Epithelial cell of esophagus (primary cell): ENCODE results near the gene UFD1.

Experiments used
- DNase-seq: peaks from one replicate; pipeline ENCODE4 v3.0.0; 2010; ENCODE audit warnings: low read depth
- H3K4me3 ChIP-seq: 2 replicates; pipeline ENCODE4 v1.5.1; 2011; ENCODE audit warnings: mild to moderate bottlenecking, low read length, control low read depth
- CTCF ChIP-seq: IDR thresholded peaks from 2 replicates; pipeline ENCODE4 v1.5.1; 2011; ENCODE audit warnings: low read depth, mild to moderate bottlenecking, low read length, control low read depth, inconsistent platforms; ENCODE audit not compliant: insufficient read depth; ENCODE audit errors: missing control alignments

Gene UFD1

GRCh38 chr22:19492504-19493174, 13.6 kb upstream of the UFD1 start:
- DNase-seq, result no peak
- H3K4me3 ChIP-seq, result no peak overlapping the region
- TF ChIP-seq CTCF, result no peak

DNA sequence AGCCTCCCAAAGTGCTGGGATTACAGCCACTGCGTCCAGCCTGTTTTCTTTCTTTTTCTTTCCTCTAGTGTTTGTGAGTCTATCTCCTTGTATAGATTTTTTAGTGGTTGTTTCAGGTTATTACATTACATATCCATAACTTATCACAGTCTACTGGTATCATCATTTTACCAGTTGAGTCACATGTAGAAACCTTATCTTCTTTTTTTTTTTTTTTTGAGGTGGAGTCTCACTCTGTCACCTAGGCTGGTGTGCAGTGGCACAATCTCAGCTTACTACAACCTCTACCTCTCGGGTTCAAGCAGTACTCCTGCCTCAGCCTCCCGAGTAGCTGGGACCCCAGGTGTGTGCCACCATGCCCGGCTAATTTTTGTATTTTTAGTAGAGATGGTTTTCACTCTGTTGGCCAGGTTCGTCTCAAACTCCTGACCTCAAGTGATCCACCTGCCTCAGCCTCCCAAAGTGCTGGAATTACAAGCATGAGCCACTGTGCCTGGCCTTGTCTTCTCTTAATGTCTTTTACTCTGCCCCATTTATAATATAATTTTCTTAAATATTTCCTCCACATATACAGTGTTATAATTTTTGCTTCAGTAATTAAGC, 11.7 kb upstream of the UFD1 start:
- no peak for TF ChIP-seq CTCF
- H3K4me3 ChIP-seq, result no peak overlapping the region
- no peak for DNase-seq

GRCh38 chr22:19488884-19489843, 10.2 kb upstream of the UFD1 start:
- no peak overlapping the region for H3K4me3 ChIP-seq
- peak; percentile 45 for TF ChIP-seq CTCF
- peak; percentile 32 for DNase-seq

GRCh38 chr22:19488285-19488684, 9.3 kb upstream of the UFD1 start:
- H3K4me3 ChIP-seq, result no peak overlapping the region
- TF ChIP-seq CTCF, result no peak
- DNase-seq, result no peak

DNA sequence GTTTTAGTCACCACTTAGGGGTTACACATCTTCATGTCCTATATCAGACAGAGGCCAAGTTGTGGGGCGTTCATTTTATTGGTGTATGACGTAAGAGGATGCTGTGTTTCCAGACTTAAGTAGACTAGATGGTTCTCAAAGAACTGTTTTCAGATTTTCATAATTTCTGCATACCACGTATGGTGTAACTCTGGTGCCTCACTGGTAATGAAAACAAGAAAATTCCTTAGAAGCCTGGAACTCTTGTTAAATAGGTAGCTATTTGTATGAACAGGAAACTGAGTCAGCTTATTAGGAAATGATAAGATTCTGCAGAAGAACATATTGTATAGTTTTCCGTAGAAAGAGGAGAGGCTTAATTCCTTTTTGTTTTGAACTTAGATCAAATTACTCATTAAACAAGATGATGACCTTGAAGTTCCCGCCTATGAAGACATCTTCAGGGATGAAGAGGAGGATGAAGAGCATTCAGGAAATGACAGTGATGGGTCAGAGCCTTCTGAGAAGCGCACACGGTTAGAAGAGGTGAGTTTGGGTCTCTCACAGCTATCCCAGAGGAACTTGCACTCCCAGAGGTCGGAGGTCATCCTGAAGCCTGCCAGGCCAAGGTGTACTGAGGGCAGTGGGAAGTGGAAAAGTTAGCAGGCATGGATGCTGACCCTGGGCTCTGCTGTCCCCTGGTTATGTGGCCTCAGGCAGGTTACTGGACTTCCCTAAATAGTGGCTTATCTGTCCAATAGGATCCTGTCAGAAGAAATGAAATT, 4.7 kb upstream of the UFD1 start:
- DNase-seq, result peak; percentile 62
- H3K4me3 ChIP-seq, result no peak overlapping the region

More for the DNA sequence above, 4.7 kb upstream of the UFD1 start:
- TF ChIP-seq CTCF, result no peak
